G401 (cell line): Measurements from ENCODE around the gene PXDN. TPM values are rescaled to one million over a fixed set of nuclear protein-coding genes. Genes with fewer than 3 reads are reported as not detected.
"Not testable (repeated sequence)": the region's sequence is repeated elsewhere in the genome, so short reads cannot be mapped to it uniquely, and the experiment has no call there.

Experiments used
- DNase-seq: peaks from one replicate; pipeline ENCODE4 v3.0.0-alpha.2; 2015; ENCODE audit warnings: low spot score
- in situ Hi-C: cut with HindIII; loops from 2 replicates; pipeline ENCODE4 v1.10.0; 2016; ENCODE audit warnings: low sequenced_read_pairs, mixed read lengths
- total RNA-seq: library from RNA; depleted of rRNA; stranded (reverse); fragments of >200 nt; shearing (Covaris generic); gene quantifications from 2 replicates; pipeline ENCODE4 v1.2.3, GENCODE V29; 2014

Gene PXDN
- total RNA-seq, 1 experiment from 2014 or later, result 25.4 TPM

GRCh38 chr2:1746174-1747064 lies 2.1 kb upstream of the PXDN start:
- no peak for DNase-seq
- in situ Hi-C loops, result no loop called here

- DNase-seq, result no peak
- in situ Hi-C loops, result no loop called here
Observed at GRCh38 chr2:1745171-1746023, 1.1 kb upstream of the PXDN start.

- no peak for DNase-seq
- in situ Hi-C loops, result no loop called here
Observed at GRCh38 chr2:1744151-1744445, 217 bp downstream of the PXDN start.

GRCh38 chr2:1743396-1744150 lies 742 bp downstream of the PXDN start:
- in situ Hi-C loops, result no loop called here
- no peak for DNase-seq

- in situ Hi-C loops, result no loop called here
- DNase-seq, result peak; percentile 16
Observed at GRCh38 chr2:1742681-1743395, 1.5 kb downstream of the PXDN start.

- no peak for DNase-seq
- in situ Hi-C loops, result no loop called here
Observed at GRCh38 chr2:1742301-1742680, 2.0 kb downstream of the PXDN start.

- DNase-seq, result no peak
- in situ Hi-C loops, result no loop called here
Observed at GRCh38 chr2:1741851-1742250, 2.5 kb downstream of the PXDN start.

- in situ Hi-C loops, result no loop called here
- no peak for DNase-seq
Observed at GRCh38 chr2:1740716-1741589, 3.4 kb downstream of the PXDN start.

GRCh38 chr2:1739961-1740715 lies 4.2 kb downstream of the PXDN start:
- DNase-seq, result no peak
- in situ Hi-C loops, result no loop called here

- DNase-seq, result no peak
Observed at GRCh38 chr2:1739322-1739957, 4.9 kb downstream of the PXDN start.

GRCh38 chr2:1738646-1739302 lies 5.5 kb downstream of the PXDN start:
- in situ Hi-C loops, result no loop called here
- DNase-seq, result no peak

More at GRCh38 chr2:1739322-1739957, 4.9 kb downstream of the PXDN start:
- in situ Hi-C loops, result no loop called here

- in situ Hi-C loops, result no loop called here
Observed at GRCh38 chr2:1738163-1738562, 6.2 kb downstream of the PXDN start.

GRCh38 chr2:1736997-1737480 lies 7.3 kb downstream of the PXDN start:
- no peak for DNase-seq
- in situ Hi-C loops, result no loop called here

More at GRCh38 chr2:1738163-1738562, 6.2 kb downstream of the PXDN start:
- no peak for DNase-seq

- in situ Hi-C loops, result no loop called here
- no peak for DNase-seq
Observed at GRCh38 chr2:1736045-1736444, 8.3 kb downstream of the PXDN start.

- in situ Hi-C loops, DNase-seq: not testable (repeated sequence)
Observed at GRCh38 chr2:1733298-1733697, 11.0 kb downstream of the PXDN start.

- in situ Hi-C loops, result no loop called here
- DNase-seq, result no peak
Observed at GRCh38 chr2:1731963-1732768, 12.1 kb downstream of the PXDN start.
